Aorta (tissue), 5 donors: Measurements from ENCODE around the gene BCL2L11. TPM values are rescaled to one million over a fixed set of nuclear protein-coding genes. Genes with fewer than 3 reads are reported as not detected.
A peak's percentile ranks its signal among the peaks of the same experiment; 100 is the strongest.

Experiments
- ATAC-seq: fragments of 200-7000 bp; cut with Tn5 transposase; one replicate; pipeline ENCODE4 v1.9.1; 2022; ENCODE audit warnings: moderate library complexity; ENCODE audit not compliant: low FRiP score
- DNase-seq, 2 donors: peaks; one replicate each; pipeline ENCODE4 v3.0.0-alpha.2; 2020
- H3K27ac ChIP-seq, 2 donors: one replicate each; pipeline ENCODE4 v1.5.1; 2013; ENCODE audit warnings: low read length in 2 of 2, mild to moderate bottlenecking in 2 of 2, moderate library complexity in 2 of 2, control low read depth in 1 of 2, inconsistent platforms in 1 of 2, low read depth in 1 of 2
- H3K27me3 ChIP-seq, 2 donors: one replicate each; pipeline ENCODE4 v1.6.1; 2013; ENCODE audit warnings: control low read depth in 1 of 2, low read length in 1 of 2, mild to moderate bottlenecking in 1 of 2, moderate library complexity in 1 of 2; ENCODE audit not compliant: insufficient read depth in 2 of 2, control insufficient read depth in 1 of 2
- H3K36me3 ChIP-seq, 2 donors: one replicate each; pipeline ENCODE4 v1.6.1; 2013; ENCODE audit warnings: control low read depth in 1 of 2, low read length in 1 of 2, mild to moderate bottlenecking in 1 of 2; ENCODE audit not compliant: insufficient read depth in 2 of 2, control insufficient read depth in 1 of 2
- H3K4me1 ChIP-seq, 2 donors: one replicate each; pipeline ENCODE4 v1.6.1; 2013; ENCODE audit warnings: low read length in 2 of 2, control low read depth in 1 of 2, mild to moderate bottlenecking in 1 of 2, moderate library complexity in 1 of 2; ENCODE audit not compliant: insufficient read depth in 2 of 2, control insufficient read depth in 1 of 2
- H3K4me3 ChIP-seq, 2 donors: one replicate each; pipeline ENCODE4 v1.5.1; 2013; ENCODE audit warnings: low read length in 2 of 2, control low read depth in 1 of 2, mild to moderate bottlenecking in 1 of 2
- H3K9me3 ChIP-seq: one replicate; pipeline ENCODE4 v1.6.1; 2013; ENCODE audit warnings: mild to moderate bottlenecking, low read length; ENCODE audit not compliant: control insufficient read depth
- WGBS, 2 donors: extraction: QIAGEN DNeasy Blood & Tissue Kit; methylation state at CpG; one replicate each; pipeline ENCODE4 v1.1.7; 2013; 5-methylcytosine and 5-hydroxymethylcytosine counted together
- intact Hi-C, 2 donors: fragments of 100-400 bp; cut with DNase I; formaldehyde crosslinking; loops; one replicate each; pipeline versions ENCODE4 v1.14.2 to v1.15.0; 2022
- polyA plus RNA-seq, 2 donors: library from polyadenylated mRNA; stranded (reverse); fragments of 200-250 nt; gene quantifications; one replicate each; pipeline ENCODE4 v1.2.3, GENCODE V29; 2013
- total RNA-seq, 2 donors: library from RNA; stranded (reverse); fragmentation: NEBNext Ultra II Directional; extraction: Animal tissue kit (Norgen Biotek cat#: 25700); gene quantifications; one replicate each; pipeline ENCODE4 v1.2.1, GENCODE V29; 2021
- donor health status: healthy with polysubstance abuse.
- donor health status: Bipolar disorder and iron deficiency.
- donor health status: DM: no; HTN: no; CAD: no.
- donor health status: DM: no; HTN: no; CAD: no.
- donor health status: DM: yes; HTN: yes; CAD: no.

BCL2L11 gene
- total and polyA plus RNA-seq, 4 donors: 2.8 to 14.2 (median 5.4) TPM

DNA sequence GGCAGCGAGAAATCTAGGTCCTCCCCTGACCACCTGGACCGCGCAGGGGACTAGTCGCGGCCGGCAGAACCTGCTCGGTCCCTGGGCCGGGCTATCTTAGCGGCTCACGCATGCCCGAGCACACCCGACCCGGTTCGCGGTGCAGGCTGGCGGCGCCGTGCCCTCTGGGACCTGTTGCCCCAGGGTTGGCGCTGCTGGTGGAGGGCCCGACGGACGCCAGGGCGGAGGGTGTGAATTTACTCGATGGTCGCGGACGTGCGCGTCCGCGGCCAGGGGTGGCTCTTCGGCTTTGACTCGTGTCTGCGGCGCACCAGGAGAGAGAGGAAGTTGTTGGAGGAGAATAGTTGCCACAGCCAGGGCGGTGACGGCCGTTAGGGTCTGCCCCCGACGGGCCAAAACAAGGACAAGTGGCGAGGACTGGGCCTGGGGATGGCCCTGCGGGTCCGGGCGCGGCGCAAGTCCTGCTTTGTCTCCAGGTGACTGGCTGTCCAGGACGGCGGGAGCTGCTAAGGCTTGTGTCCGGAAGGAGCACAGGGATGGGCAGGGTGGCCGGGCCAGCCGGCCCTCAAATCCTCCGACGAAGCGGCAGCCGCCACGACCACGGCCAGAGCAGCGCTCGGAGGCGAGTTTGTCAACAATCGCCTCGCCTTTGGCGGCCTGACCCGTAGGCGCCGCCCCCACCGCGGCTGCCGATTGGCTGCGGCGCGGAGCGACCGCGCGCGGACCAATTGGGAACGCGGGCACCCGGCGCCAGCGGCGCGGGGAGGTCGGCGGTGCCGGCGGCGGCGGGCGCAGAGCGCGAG is 1.3 kb downstream of the BCL2L11 start:
- H3K27ac ChIP-seq: no peak overlapping the region
- no peaks in the 10 kb centered on the region for H3K36me3 ChIP-seq
- DNase-seq (peak; percentile 92 to 95), ATAC-seq (peak; percentile 88)
- peak overlapping the region; percentile 44 to 50 for H3K4me3 ChIP-seq
- no peaks in the 10 kb centered on the region for H3K4me1 ChIP-seq
- intact Hi-C loops: no loop called here
- no peaks in the 10 kb centered on the region for H3K9me3 ChIP-seq
- 0 to 1% methylated on average over 84 to 93 of the region's 93 CpGs for WGBS, 2 donors
- H3K27me3 ChIP-seq: peaks cover 0 to 2% of the 10 kb centered on the region in 2 donors

DNA sequence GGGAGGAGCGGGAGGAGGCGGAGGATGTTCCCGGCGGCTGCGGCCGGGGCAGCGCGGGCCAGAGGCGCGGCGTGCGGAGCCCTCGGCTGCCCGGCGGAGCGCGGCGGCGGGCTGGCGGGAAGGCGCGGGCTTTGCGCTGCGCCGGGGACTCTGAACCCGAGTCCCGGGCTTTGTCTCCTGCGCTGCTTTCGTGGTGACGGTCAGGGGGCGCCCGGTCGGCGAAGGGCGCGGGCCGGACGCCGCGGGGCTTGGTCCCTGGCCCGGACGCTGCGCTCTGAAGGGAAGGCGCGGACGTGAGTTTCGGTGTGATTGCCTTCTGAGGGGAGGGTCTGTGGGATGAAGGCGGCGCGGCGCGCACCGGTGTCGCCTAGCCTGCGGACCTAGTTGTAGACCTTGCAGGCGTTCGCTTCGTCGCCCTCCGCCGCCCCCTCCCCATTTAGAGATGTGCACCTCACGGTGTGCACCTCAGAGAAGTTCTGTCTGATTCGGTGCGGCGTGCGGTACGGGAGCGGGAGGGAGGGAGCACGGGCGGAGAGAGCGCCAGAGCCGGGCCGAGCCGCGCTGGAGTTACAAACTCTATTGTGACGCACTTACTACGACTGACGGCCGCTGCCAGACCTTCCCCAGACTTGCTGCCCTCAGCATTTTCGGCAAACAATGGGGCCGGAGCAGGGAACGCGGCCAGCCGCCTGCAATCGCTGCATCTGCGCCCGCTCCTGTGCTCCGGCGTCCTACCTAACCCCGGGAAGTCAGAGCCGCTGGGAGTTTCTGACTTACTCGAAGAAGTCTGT is 2.1 kb downstream of the BCL2L11 start:
- Histone ChIP-seq H3K36me3 (peaks cover 0 to 2% of the 10 kb centered on the region in 2 donors), H3K4me1 (no peaks in the 10 kb centered on the region), H3K4me3 (peak overlapping the region; percentile 28 to 50), H3K27me3 (peaks cover 0 to 2% of the 10 kb centered on the region in 2 donors), H3K9me3 (no peaks in the 10 kb centered on the region), H3K27ac (no peak overlapping the region)
- 0% methylated on average over 62 to 92 of the region's 92 CpGs for WGBS, 2 donors
- intact Hi-C loops: no loop called here
- peak; percentile 91 to 93 for DNase-seq
- peak; percentile 80 for ATAC-seq

DNA sequence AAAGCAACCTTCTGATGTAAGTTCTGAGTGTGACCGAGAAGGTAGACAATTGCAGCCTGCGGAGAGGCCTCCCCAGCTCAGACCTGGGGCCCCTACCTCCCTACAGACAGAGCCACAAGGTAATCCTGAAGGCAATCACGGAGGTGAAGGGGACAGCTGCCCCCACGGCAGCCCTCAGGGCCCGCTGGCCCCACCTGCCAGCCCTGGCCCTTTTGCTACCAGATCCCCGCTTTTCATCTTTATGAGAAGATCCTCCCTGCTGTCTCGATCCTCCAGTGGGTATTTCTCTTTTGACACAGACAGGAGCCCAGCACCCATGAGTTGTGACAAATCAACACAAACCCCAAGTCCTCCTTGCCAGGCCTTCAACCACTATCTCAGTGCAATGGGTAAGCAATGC is 3.0 kb downstream of the BCL2L11 start:
- Histone ChIP-seq H3K27me3 (peaks cover 0 to 2% of the 10 kb centered on the region in 2 donors), H3K36me3 (peaks cover 0 to 2% of the 10 kb centered on the region in 2 donors), H3K4me3 (no peak overlapping the region), H3K27ac (no peak overlapping the region), H3K9me3 (no peaks in the 10 kb centered on the region), H3K4me1 (no peaks in the 10 kb centered on the region)
- intact Hi-C loops: no loop called here
- DNase-seq (no peak), ATAC-seq (no peak)
- 93 to 95% methylated on average over 7 of the region's 7 CpGs for WGBS, 2 donors

DNA sequence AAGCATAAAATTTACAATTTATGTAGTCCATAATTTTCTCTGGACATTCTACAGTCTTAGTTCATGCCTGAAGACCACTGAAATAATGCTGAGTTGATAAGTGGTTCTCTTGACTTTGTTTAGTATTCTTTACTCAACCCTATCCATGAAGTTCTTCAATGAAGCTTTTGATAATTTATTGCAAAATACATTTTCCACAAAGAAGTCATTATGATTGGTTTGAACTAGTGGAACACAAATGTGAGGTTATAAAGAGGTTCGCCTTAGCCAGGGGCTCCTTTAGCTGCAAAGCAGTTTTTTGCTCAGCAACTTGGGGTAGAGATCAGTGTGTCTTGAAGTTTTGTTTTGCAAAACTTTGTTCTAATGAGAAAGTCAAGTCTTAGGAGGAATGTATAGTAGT is 5.9 kb downstream of the BCL2L11 start:
- ATAC-seq (no peak), DNase-seq (no peak)
- Histone ChIP-seq H3K27me3 (no peaks in the 10 kb centered on the region), H3K4me1 (no peaks in the 10 kb centered on the region), H3K27ac (no peak overlapping the region), H3K9me3 (no peaks in the 10 kb centered on the region), H3K36me3 (peaks cover 0 to 2% of the 10 kb centered on the region in 2 donors), H3K4me3 (no peak overlapping the region)
- 93 to 95% methylated on average over 1 of the region's 1 CpG for WGBS, 2 donors
- intact Hi-C loops: no loop called here

DNA sequence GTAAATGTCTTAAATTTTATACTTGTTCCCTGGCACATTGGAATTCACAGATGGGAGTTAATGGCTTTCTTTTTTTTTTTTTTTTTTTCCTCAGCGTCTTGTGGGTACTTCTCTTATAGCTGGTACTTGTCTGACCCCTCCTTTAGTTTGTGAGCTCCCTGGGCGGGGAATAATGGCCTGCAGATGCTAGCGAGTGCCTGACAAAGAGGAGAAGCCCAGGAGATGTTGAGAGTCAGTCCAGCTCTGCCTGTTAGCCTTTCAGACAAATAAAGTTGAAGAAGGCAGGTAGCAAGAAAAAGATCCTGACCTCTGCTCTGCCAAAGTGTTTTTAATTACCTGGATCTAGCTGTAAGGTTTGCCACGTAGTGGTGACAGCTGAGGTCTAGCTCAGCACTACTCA is 6.6 kb downstream of the BCL2L11 start:
- ATAC-seq: no peak

DNA sequence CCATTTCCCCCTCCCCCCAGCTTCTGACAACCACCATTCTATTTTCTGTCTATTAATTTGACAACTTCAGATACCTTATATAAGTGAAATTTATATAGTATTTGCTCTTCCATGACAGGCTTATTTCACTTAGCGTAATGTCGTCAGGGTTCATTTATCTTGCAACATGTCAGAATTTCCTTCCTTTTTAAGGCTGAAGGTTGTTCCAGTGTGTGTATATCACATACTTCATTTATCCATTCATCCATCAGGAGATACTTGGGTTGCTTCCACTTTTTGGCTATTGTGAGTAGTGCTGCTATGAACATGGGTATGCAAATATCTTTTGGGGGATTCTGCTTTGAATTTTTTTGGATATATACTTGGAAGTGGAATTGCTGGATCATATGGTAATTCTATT is 7.4 kb downstream of the BCL2L11 start:
- no peak for DNase-seq
- intact Hi-C loops: loop anchor here in 1 of 2 donors (2.0 kb wide), 1 partner anchor 31 kb away; no protein-coding TSS in a partner anchor
- Histone ChIP-seq H3K36me3 (peaks cover 0 to 2% of the 10 kb centered on the region in 2 donors), H3K4me3 (no peak overlapping the region), H3K27me3 (no peaks in the 10 kb centered on the region), H3K9me3 (no peaks in the 10 kb centered on the region), H3K4me1 (no peaks in the 10 kb centered on the region), H3K27ac (no peak overlapping the region)
- ATAC-seq: no peak
- WGBS, 2 donors: 95 to 98% methylated on average over 2 of the region's 2 CpGs

More for the DNA sequence above, 6.6 kb downstream of the BCL2L11 start:
- no peaks in the 10 kb centered on the region for H3K9me3 ChIP-seq
- peaks cover 0 to 2% of the 10 kb centered on the region in 2 donors for H3K36me3 ChIP-seq
- intact Hi-C loops: no loop called here
- H3K4me3 ChIP-seq: no peak overlapping the region
- no peaks in the 10 kb centered on the region for H3K27me3 ChIP-seq
- 89 to 91% methylated on average over 4 of the region's 4 CpGs for WGBS, 2 donors
- no peaks in the 10 kb centered on the region for H3K4me1 ChIP-seq
- no peak overlapping the region for H3K27ac ChIP-seq
- no peak for DNase-seq

DNA sequence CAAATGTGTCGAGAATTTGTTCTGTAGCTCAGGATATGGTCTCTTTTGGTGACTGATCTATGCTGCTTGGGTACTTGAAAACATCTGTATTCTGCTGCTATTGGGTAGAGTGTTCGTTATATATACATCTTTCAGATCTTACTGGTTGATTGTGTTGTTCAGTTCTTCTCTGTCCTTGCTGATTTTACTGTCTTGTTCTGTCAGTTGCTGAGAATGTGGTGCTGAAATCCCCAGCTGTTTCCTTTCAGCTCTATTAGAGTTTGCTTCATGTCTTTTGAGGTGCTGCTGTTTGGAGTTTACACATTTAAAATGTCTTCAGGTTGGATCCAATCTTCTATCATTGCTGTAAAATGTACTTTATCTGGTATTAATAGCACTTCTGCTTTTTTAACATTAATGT is 12.9 kb downstream of the BCL2L11 start:
- Histone ChIP-seq H3K27me3 (no peaks in the 10 kb centered on the region), H3K27ac (no peak overlapping the region), H3K9me3 (no peaks in the 10 kb centered on the region), H3K4me1 (no peaks in the 10 kb centered on the region), H3K36me3 (no peaks in the 10 kb centered on the region), H3K4me3 (no peak overlapping the region)
- ATAC-seq (no peak), DNase-seq (no peak)
- intact Hi-C loops: no loop called here
- WGBS, 2 donors: 54 to 67% methylated on average over 2 of the region's 2 CpGs

DNA sequence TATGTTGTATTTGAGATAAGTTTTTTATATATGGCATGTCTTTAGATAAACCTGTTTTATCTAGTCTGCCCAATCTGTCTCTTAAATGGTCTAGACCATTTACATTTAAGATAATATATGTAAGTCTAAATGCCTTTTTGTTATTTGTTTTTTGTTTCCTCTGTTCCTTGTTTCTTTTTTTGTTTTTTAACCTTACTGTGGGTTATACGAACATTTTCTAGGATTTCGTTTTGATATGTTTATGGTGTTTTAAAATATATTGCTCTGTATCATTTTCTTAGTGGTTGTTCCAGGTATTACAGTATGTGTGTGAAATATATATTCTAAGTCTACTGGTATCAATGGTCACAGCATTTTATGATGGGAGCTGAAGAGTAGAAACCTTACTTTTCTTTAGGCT is 13.3 kb downstream of the BCL2L11 start:
- WGBS, 2 donors: 97 to 99% methylated on average over 2 of the region's 2 CpGs
- H3K36me3 ChIP-seq: no peaks in the 10 kb centered on the region
- H3K27me3 ChIP-seq: no peaks in the 10 kb centered on the region
- H3K4me1 ChIP-seq: no peaks in the 10 kb centered on the region
- H3K27ac ChIP-seq: no peak overlapping the region
- H3K9me3 ChIP-seq: no peaks in the 10 kb centered on the region
- no peak overlapping the region for H3K4me3 ChIP-seq
- intact Hi-C loops: no loop called here
- no peak for ATAC-seq
- DNase-seq: no peak
